PC-9 (cell line): ENCODE data around the gene SBNO2.

Experiments used
- CTCF ChIP-seq: fragments of 200-600 bp; sonication (generic); conservative IDR thresholded peaks from 2 replicates; pipeline ENCODE4 v1.6.1; 2017; ENCODE audit warnings: mixed run types, antibody characterized with exemption, mild to moderate bottlenecking, moderate library complexity
- EZH2 ChIP-seq: fragments of 200-600 bp; sonication (generic); IDR thresholded peaks from 2 replicates; pipeline ENCODE4 v1.8.0; 2017; ENCODE audit warnings: antibody characterized with exemption, low read depth

- TF ChIP-seq EZH2 (no peak), CTCF (no peak)
Measured at GRCh38 chr19:1085053-1085658, 88.9 kb downstream of the SBNO2 start.
